ENCODE data around the gene TGFB3.

Gene TGFB3

GRCh38 chr14:75976826-75977581 is 4.8 kb downstream of the TGFB3 start:
- Histone ChIP-seq H3K4me3 (ENCODE audit: low read length in 2 of 2) (no peak overlapping the region), H3K14ac (ENCODE audit: low read length) (no peak overlapping the region), H4K8ac (ENCODE audit: low read depth, low read length) (no peak overlapping the region), H3K9ac (ENCODE audit: low read depth, low read length, poor library complexity) (no peak overlapping the region), H3K27ac (replicated peaks; ENCODE audit: low read length) (no peak overlapping the region), H3K18ac (ENCODE audit: low read length) (no peak overlapping the region), H3K36me3 (replicated peaks in 1 of 2; ENCODE audit: control insufficient read depth in 2 of 2, insufficient read depth in 2 of 2, low read length in 2 of 2) (no peaks in the 10 kb centered on the region), H2BK15ac (ENCODE audit: low read length) (no peak overlapping the region), H3K9me3 (replicated peaks in 1 of 2; ENCODE audit: control insufficient read depth in 2 of 2, insufficient read depth in 1 of 2, low read depth in 1 of 2, low read length in 2 of 2) (no peaks in the 10 kb centered on the region), H2BK120ac (ENCODE audit: low read depth, low read length) (no peak overlapping the region), H2AK5ac (ENCODE audit: low read depth, low read length) (no peak overlapping the region), H2AFZ (ENCODE audit: low read length) (no peak overlapping the region), H3K23ac (ENCODE audit: low read depth, low read length, poor library complexity) (no peak overlapping the region), H3K27me3 (ENCODE audit: control insufficient read depth in 3 of 3, insufficient read depth in 3 of 3, low read depth in 1 of 3, low read length in 3 of 3) (peaks cover 0 to 7% (median 0%) of the 10 kb centered on the region in 3 experiments), H3K79me1 (ENCODE audit: low read depth, low read length) (peaks cover 2% of the 10 kb centered on the region), H2BK5ac (ENCODE audit: low read length) (no peak overlapping the region), H3K4ac (ENCODE audit: low read length) (no peak overlapping the region), H3K4me2 (ENCODE audit: insufficient read depth, low read length, poor library complexity, severe bottlenecking) (no peak overlapping the region), H4K91ac (ENCODE audit: low read depth, low read length, poor library complexity) (no peak overlapping the region), H2BK12ac (ENCODE audit: low read length) (no peak overlapping the region), H3K4me1 (ENCODE audit: control insufficient read depth in 2 of 2, insufficient read depth in 1 of 2, low read depth in 1 of 2, low read length in 2 of 2) (peaks cover 5 to 8% of the 10 kb centered on the region in 2 donors)
- WGBS, 2 donors (ENCODE audit: extremely low coverage in 2 of 2, insufficient read length in 2 of 2, insufficient replicate concordance in 1 of 2): no CpG with 5 or more reads among the region's 8 CpGs
- DNase-seq (ENCODE audit: low spot score): no peak

- no peak overlapping the region for H3K23ac ChIP-seq (ENCODE audit: low read depth, low read length, poor library complexity)
- no peak overlapping the region for H2BK120ac ChIP-seq (ENCODE audit: low read depth, low read length)
- no peaks in the 10 kb centered on the region for H3K4me1 ChIP-seq (ENCODE audit: control insufficient read depth in 2 of 2, insufficient read depth in 1 of 2, low read depth in 1 of 2, low read length in 2 of 2)
- H3K36me3 ChIP-seq (replicated peaks in 1 of 2; ENCODE audit: control insufficient read depth in 2 of 2, insufficient read depth in 2 of 2, low read length in 2 of 2): no peaks in the 10 kb centered on the region
- no peak overlapping the region for H3K4me3 ChIP-seq (ENCODE audit: low read length in 2 of 2)
- H2AK5ac ChIP-seq (ENCODE audit: low read depth, low read length): no peak overlapping the region
- no peak overlapping the region for H4K8ac ChIP-seq (ENCODE audit: low read depth, low read length)
- H3K9me3 ChIP-seq (replicated peaks in 1 of 2; ENCODE audit: control insufficient read depth in 2 of 2, insufficient read depth in 1 of 2, low read depth in 1 of 2, low read length in 2 of 2): no peaks in the 10 kb centered on the region
- H2AFZ ChIP-seq (ENCODE audit: low read length): no peak overlapping the region
- H3K79me1 ChIP-seq (ENCODE audit: low read depth, low read length): no peaks in the 10 kb centered on the region
- H3K9ac ChIP-seq (ENCODE audit: low read depth, low read length, poor library complexity): no peak overlapping the region
- WGBS, 2 donors (ENCODE audit: extremely low coverage in 2 of 2, insufficient read length in 2 of 2, insufficient replicate concordance in 1 of 2): no CpG with 5 or more reads among the region's 7 CpGs
- DNase-seq (ENCODE audit: low spot score): no peak
- no peak overlapping the region for H3K4ac ChIP-seq (ENCODE audit: low read length)
- H3K27ac ChIP-seq (replicated peaks; ENCODE audit: low read length): no peak overlapping the region
- no peaks in the 10 kb centered on the region for H3K27me3 ChIP-seq (ENCODE audit: control insufficient read depth in 3 of 3, insufficient read depth in 3 of 3, low read depth in 1 of 3, low read length in 3 of 3)
- no peak overlapping the region for H2BK12ac ChIP-seq (ENCODE audit: low read length)
- H2BK15ac ChIP-seq (ENCODE audit: low read length): no peak overlapping the region
- no peak overlapping the region for H4K91ac ChIP-seq (ENCODE audit: low read depth, low read length, poor library complexity)
- H3K18ac ChIP-seq (ENCODE audit: low read length): no peak overlapping the region
- no peak overlapping the region for H2BK5ac ChIP-seq (ENCODE audit: low read length)
- no peak overlapping the region for H3K4me2 ChIP-seq (ENCODE audit: insufficient read depth, low read length, poor library complexity, severe bottlenecking)
- H3K14ac ChIP-seq (ENCODE audit: low read length): no peak overlapping the region
Observed at GRCh38 chr14:75972801-75973421, 8.9 kb downstream of the TGFB3 start.

GRCh38 chr14:75971509-75971908 is 10.3 kb downstream of the TGFB3 start:
- Histone ChIP-seq H3K4ac (ENCODE audit: low read length) (no peak overlapping the region), H2AK5ac (ENCODE audit: low read depth, low read length) (no peak overlapping the region), H2BK5ac (ENCODE audit: low read length) (no peak overlapping the region), H3K4me1 (ENCODE audit: control insufficient read depth in 2 of 2, insufficient read depth in 1 of 2, low read depth in 1 of 2, low read length in 2 of 2) (no peaks in the 10 kb centered on the region), H3K4me2 (ENCODE audit: insufficient read depth, low read length, poor library complexity, severe bottlenecking) (no peak overlapping the region), H3K18ac (ENCODE audit: low read length) (no peak overlapping the region), H4K91ac (ENCODE audit: low read depth, low read length, poor library complexity) (no peak overlapping the region), H2BK12ac (ENCODE audit: low read length) (no peak overlapping the region), H3K14ac (ENCODE audit: low read length) (no peak overlapping the region), H4K8ac (ENCODE audit: low read depth, low read length) (no peak overlapping the region), H3K9me3 (replicated peaks in 1 of 2; ENCODE audit: control insufficient read depth in 2 of 2, insufficient read depth in 1 of 2, low read depth in 1 of 2, low read length in 2 of 2) (no peaks in the 10 kb centered on the region), H3K23ac (ENCODE audit: low read depth, low read length, poor library complexity) (peak overlapping the region; percentile 45), H2BK120ac (ENCODE audit: low read depth, low read length) (no peak overlapping the region), H3K9ac (ENCODE audit: low read depth, low read length, poor library complexity) (no peak overlapping the region), H3K27me3 (ENCODE audit: control insufficient read depth in 3 of 3, insufficient read depth in 3 of 3, low read depth in 1 of 3, low read length in 3 of 3) (no peaks in the 10 kb centered on the region), H3K79me1 (ENCODE audit: low read depth, low read length) (no peaks in the 10 kb centered on the region), H2BK15ac (ENCODE audit: low read length) (no peak overlapping the region), H2AFZ (ENCODE audit: low read length) (no peak overlapping the region), H3K27ac (replicated peaks; ENCODE audit: low read length) (no peak overlapping the region), H3K36me3 (replicated peaks in 1 of 2; ENCODE audit: control insufficient read depth in 2 of 2, insufficient read depth in 2 of 2, low read length in 2 of 2) (no peaks in the 10 kb centered on the region), H3K4me3 (ENCODE audit: low read length in 2 of 2) (no peak overlapping the region)
- DNase-seq (ENCODE audit: low spot score): no peak
- no CpG with 5 or more reads among the region's 15 CpGs for WGBS, 2 donors (ENCODE audit: extremely low coverage in 2 of 2, insufficient read length in 2 of 2, insufficient replicate concordance in 1 of 2)

GRCh38 chr14:75970989-75971388 is 10.8 kb downstream of the TGFB3 start:
- H3K23ac ChIP-seq (ENCODE audit: low read depth, low read length, poor library complexity): peak overlapping the region; percentile 21
- no peaks in the 10 kb centered on the region for H3K79me1 ChIP-seq (ENCODE audit: low read depth, low read length)
- no peak overlapping the region for H3K4me2 ChIP-seq (ENCODE audit: insufficient read depth, low read length, poor library complexity, severe bottlenecking)
- H2BK120ac ChIP-seq (ENCODE audit: low read depth, low read length): no peak overlapping the region
- no peaks in the 10 kb centered on the region for H3K4me1 ChIP-seq (ENCODE audit: control insufficient read depth in 2 of 2, insufficient read depth in 1 of 2, low read depth in 1 of 2, low read length in 2 of 2)
- no CpG with 5 or more reads among the region's 9 CpGs for WGBS, 2 donors (ENCODE audit: extremely low coverage in 2 of 2, insufficient read length in 2 of 2, insufficient replicate concordance in 1 of 2)
- no peaks in the 10 kb centered on the region for H3K9me3 ChIP-seq (replicated peaks in 1 of 2; ENCODE audit: control insufficient read depth in 2 of 2, insufficient read depth in 1 of 2, low read depth in 1 of 2, low read length in 2 of 2)
- H3K27me3 ChIP-seq (ENCODE audit: control insufficient read depth in 3 of 3, insufficient read depth in 3 of 3, low read depth in 1 of 3, low read length in 3 of 3): no peaks in the 10 kb centered on the region
- DNase-seq (ENCODE audit: low spot score): no peak
- H4K8ac ChIP-seq (ENCODE audit: low read depth, low read length): no peak overlapping the region
- no peak overlapping the region for H2AK5ac ChIP-seq (ENCODE audit: low read depth, low read length)
- no peaks in the 10 kb centered on the region for H3K36me3 ChIP-seq (replicated peaks in 1 of 2; ENCODE audit: control insufficient read depth in 2 of 2, insufficient read depth in 2 of 2, low read length in 2 of 2)
- H3K9ac ChIP-seq (ENCODE audit: low read depth, low read length, poor library complexity): no peak overlapping the region
- no peak overlapping the region for H4K91ac ChIP-seq (ENCODE audit: low read depth, low read length, poor library complexity)
- no peak overlapping the region for H2BK15ac ChIP-seq (ENCODE audit: low read length)
- no peak overlapping the region for H3K4ac ChIP-seq (ENCODE audit: low read length)
- no peak overlapping the region for H2BK5ac ChIP-seq (ENCODE audit: low read length)
- H3K14ac ChIP-seq (ENCODE audit: low read length): no peak overlapping the region
- H2BK12ac ChIP-seq (ENCODE audit: low read length): no peak overlapping the region
- H3K18ac ChIP-seq (ENCODE audit: low read length): no peak overlapping the region
- H3K27ac ChIP-seq (replicated peaks; ENCODE audit: low read length): no peak overlapping the region
- no peak overlapping the region for H2AFZ ChIP-seq (ENCODE audit: low read length)
- H3K4me3 ChIP-seq (ENCODE audit: low read length in 2 of 2): no peak overlapping the region
